Cardiac septum (tissue), 1 donor: Measurements from ENCODE around the gene PLSCR3. TPM values are rescaled to one million over a fixed set of nuclear protein-coding genes. Genes with fewer than 3 reads are reported as not detected.
"Not testable (repeated sequence)": the region's sequence is repeated elsewhere in the genome, so short reads cannot be mapped to it uniquely, and the experiment has no call there.

Source experiments
- DNase-seq: peaks from one replicate; pipeline ENCODE4 v3.0.0-alpha.2; 2020; ENCODE audit warnings: low spot score
- intact Hi-C: fragments of 100-400 bp; cut with DNase I; formaldehyde crosslinking; loops from one replicate; pipeline ENCODE4 v1.14.0; 2022
- total RNA-seq: library from RNA; stranded (reverse); fragmentation: NEBNext Ultra II Directional; extraction: Animal tissue kit (Norgen Biotek cat#: 25700); gene quantifications from one replicate; pipeline ENCODE4 v1.2.1, GENCODE V29; 2021
- donor health status: DM: no; HTN: no; CAD: no.

Gene PLSCR3
- total RNA-seq, 1 donor from 2014 or later, result 16.8 TPM

DNA sequence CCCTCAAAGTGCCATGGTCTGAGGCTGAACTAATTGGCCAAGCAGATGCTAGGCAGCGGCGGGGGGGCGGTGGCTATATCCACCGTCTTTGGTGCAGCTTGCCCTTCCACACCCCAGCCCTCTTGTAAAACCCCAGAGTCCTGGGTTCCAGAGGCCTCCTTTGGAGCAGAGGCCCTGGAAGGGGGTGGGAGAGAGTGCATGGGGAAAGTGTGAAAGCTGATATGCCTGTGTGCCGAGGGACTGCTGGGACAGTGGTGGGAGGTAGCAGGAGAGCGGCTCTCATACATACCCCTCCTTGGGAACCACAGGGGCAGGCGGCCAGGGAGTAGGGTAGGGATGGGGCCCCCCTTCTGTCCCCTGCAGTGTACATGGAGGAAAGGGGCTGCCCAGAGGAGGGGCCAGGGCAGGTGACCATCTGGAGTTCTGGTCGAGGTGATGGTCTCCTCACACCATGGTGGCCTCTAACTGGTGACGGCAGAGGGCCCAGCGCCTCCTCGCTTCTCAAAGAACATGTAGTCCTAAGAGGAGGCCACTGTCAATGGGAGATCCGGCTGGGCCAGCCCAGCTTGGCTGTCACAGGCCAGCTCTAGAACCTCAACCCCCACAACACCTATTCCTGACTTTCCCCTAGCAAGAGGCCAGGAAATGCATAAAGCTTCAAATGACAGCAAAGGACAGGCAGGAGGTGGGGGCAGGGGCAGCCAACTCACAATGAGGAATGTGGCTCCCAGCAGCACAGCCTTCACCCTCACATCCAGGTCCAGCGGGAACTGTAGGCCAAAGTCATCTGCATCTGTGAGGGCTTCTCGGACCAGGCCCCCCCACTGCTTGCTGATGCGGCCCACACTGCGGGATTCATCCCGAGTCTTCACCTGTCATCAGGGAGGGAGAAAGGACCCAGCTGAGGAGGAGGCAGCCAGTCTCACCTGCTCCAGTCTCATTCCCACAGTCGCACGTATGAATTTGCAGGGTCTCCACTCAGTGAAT is 4.1 kb downstream of the PLSCR3 start:
- intact Hi-C loops, result no loop called here
- no peak for DNase-seq

DNA sequence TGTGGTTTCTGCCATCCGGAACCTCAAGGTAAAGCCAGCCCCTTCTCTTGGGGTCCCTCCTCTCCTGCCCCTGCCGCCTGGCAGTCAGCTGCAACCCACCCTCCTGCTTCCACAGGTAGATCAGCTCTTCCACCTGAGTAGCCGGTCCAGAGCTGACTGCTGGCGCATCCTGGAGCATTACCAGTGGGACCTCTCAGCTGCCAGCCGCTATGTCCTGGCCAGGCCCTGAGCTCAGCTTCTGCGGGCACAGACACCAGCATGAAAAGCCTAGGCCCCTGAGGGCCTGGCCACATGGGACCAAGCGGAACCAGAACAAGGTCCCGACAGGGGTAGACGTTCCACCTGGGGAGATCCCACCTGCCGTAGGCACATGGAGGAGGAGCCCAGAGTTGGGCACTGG is 5.5 kb downstream of the PLSCR3 start:
- DNase-seq, result no peak
- intact Hi-C loops, result no loop called here

GRCh38 chr17:7384489-7385081 is 9.7 kb downstream of the PLSCR3 start:
- intact Hi-C loops, result no loop called here
- no peak for DNase-seq

- intact Hi-C loops, result no loop called here
- no peak for DNase-seq
Measured at GRCh38 chr17:7383742-7384488, 10.4 kb downstream of the PLSCR3 start.

DNA sequence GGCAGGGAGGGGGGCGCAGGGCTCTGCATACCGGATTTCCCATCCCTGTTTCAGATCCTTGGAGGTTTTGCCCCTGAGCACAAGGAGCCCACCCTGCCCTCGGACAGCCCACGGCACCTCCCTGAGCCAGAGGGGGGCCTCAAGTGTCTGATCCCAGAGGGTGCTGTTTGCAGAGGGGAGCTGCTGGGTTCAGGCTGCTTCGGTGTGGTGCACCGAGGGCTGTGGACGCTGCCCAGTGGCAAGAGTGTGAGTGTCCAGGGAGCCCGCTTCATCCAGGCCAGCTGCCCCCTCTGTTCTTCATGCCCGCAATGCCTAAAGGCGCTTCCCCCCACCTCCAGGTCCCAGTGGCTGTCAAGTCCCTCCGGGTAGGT is 11.0 kb downstream of the PLSCR3 start:
- intact Hi-C loops, result no loop called here
- DNase-seq, result no peak

DNA sequence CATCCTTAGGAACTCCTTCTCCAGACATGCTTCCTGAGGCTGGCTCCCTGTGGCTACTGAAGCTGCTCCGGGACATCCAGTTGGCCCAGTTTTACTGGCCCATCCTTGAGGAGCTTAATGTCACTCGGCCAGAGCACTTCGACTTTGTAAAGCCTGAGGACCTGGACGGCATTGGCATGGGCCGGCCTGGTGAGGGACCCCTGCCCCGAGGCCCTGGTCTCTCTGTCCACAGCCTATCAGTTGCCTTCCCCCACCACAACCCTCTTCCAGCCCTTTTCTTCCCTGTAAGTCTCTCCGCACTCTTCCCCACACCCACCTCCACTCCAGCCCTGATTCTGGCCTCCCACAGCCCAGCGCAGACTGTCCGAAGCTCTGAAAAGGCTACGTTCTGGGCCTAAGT is 11.4 kb downstream of the PLSCR3 start:
- no peak for DNase-seq
- intact Hi-C loops, result no loop called here

- intact Hi-C loops, result no loop called here
- peak; percentile 79 for DNase-seq
Measured at GRCh38 chr17:7380855-7381683, 13.3 kb downstream of the PLSCR3 start, which contains the start of gene TNK1. Gene TNK1 (plus strand): TSS chr17:7381089. CDS start chr17:7382927, 1,838 bp downstream.

- intact Hi-C loops, result no loop called here
- peak; percentile 80 for DNase-seq
Measured at GRCh38 chr17:7380321-7380720, 14.0 kb downstream of the PLSCR3 start.

- DNase-seq, result no peak
- intact Hi-C loops, result no loop called here
Measured at GRCh38 chr17:7379134-7379533, 15.2 kb downstream of the PLSCR3 start.

DNA sequence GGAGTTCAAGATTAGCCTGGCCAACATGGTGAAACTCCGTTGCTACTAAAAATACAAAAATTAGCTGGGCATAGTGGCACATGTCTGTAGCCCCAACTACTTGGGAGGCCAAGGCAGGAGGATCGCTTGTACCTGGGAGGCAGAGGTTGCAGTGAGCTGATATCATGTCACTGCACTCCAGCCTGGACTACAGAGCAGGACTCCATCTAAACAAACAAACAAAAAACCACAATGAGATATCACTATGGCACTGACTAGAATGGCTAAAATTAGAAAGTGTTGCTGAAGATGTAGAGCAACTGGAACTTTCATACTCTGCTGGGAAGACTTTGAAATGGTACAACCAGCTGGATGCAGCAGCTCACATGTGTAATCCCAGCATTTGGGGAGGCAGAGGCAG is 20.0 kb downstream of the PLSCR3 start:
- intact Hi-C loops, result no loop called here
- no peak for DNase-seq

DNA sequence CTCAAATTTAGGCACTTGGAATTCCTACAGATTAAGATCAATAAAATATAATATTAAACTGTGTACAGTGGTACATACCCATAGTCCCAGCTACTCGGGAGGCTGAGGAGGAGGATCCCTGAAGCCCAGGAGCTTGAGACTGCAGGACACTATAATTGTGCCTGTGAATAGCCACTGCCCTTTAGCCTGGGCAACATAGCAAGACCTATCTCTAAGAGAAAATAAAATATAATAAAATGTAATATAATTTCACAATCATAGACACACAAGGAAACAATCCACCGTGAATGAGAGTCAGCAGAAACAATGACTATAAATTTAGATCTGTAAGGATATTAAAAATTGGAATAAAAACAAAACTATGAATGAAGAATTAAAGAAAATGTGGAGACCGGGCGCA is 23.5 kb downstream of the PLSCR3 start:
- no peak for DNase-seq
- intact Hi-C loops, result no loop called here

- intact Hi-C loops, result no loop called here
- no peak for DNase-seq
Measured at GRCh38 chr17:7369825-7370224, 24.5 kb downstream of the PLSCR3 start.

DNA sequence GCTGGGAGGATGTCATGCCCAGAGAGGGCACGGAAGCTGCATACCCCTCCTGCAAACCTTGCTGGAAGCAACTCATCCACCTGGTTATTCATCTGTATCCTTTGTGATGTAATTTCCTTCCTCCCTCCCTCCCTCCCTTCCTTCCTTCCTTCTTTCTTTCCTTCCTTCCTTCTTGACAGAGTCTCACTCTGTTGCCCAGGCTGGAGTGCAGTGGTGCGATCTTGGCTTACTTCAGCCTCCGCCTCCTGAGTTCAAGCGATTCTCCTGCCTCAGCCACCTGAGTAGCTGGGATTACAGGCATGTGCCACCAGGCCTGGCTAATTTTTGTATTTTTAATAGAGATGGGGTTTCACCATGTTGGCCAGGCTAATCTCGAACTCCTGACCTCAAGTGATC is 25.7 kb downstream of the PLSCR3 start:
- DNase-seq, intact Hi-C loops: not testable (repeated sequence)

- intact Hi-C loops, result no loop called here
- DNase-seq, result no peak
Measured at GRCh38 chr17:7367918-7368598, 26.3 kb downstream of the PLSCR3 start.

GRCh38 chr17:7367083-7367482 is 27.2 kb downstream of the PLSCR3 start:
- intact Hi-C loops, result no loop called here
- no peak for DNase-seq

- intact Hi-C loops, DNase-seq: not testable (repeated sequence)
Measured at GRCh38 chr17:7365963-7366362, 28.4 kb downstream of the PLSCR3 start.

DNA sequence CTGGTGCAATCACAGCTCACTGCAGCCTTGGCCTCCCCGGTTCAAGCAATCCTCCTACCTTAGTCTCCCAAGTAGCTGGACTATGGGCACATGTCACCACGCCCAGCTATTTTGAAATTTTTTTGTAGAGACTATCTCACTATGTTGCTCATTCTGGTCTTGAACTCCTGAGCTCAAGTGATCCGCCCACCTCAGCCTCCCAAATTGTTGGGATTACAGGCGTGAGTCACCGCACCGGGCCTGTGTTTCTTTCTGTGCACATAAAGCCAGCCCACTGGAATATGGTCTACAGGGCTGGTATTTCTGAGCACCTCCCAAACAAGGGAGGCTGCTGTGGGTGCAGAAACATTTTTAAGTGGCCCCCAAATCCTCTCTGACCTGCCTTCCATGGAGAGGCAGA is 31.0 kb downstream of the PLSCR3 start:
- intact Hi-C loops, result no loop called here

DNA sequence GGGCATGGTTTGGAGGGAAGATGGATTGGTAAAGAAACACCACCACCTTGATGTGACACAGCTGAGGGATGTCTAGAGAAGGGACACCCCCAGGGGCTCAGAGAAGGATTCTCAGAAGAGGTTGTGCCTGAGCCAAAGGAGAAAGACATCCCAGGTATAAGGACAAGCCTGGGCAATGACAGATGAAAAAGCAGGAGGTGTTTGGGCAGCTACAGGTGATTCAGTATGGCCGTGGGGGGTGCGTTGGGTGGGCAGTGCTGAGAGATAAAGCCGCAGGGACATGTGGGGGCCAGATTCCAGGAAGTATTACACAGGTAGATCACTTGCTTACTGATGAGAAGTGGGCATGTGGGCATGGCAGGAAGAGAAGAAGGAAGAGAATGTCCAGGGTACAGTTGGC is 32.4 kb downstream of the PLSCR3 start:
- intact Hi-C loops, result no loop called here
- no peak for DNase-seq

More for the DNA sequence above, 31.0 kb downstream of the PLSCR3 start:
- no peak for DNase-seq

- DNase-seq, result no peak
- intact Hi-C loops, result loop anchor here (5.0 kb wide), 1 partner anchor 205 kb away; the partner anchor contains the start of gene SENP3
Measured at GRCh38 chr17:7357381-7357780, 36.9 kb downstream of the PLSCR3 start.
